BLaER1 (cell line): ENCODE measurements around the gene LSP1.

ENCODE experiments used
- H3K27ac ChIP-seq: shearing (Covaris generic); formaldehyde crosslinking; 2 replicates; pipeline ENCODE4 v1.8.1; 2022
- H3K27me3 ChIP-seq: shearing (Covaris generic); formaldehyde crosslinking; 2 replicates; pipeline ENCODE4 v1.8.1; 2022
- H3K36me3 ChIP-seq: shearing (Covaris generic); formaldehyde crosslinking; 2 replicates; pipeline ENCODE4 v1.8.1; 2022
- H3K4me1 ChIP-seq: shearing (Covaris generic); formaldehyde crosslinking; 2 replicates; pipeline ENCODE4 v1.8.1; 2022
- H3K4me2 ChIP-seq: shearing (Covaris generic); formaldehyde crosslinking; 2 replicates; pipeline ENCODE4 v1.8.1; 2022
- H3K4me3 ChIP-seq: shearing (Covaris generic); formaldehyde crosslinking; 2 replicates; pipeline ENCODE4 v1.8.1; 2022
- H3K9ac ChIP-seq: shearing (Covaris generic); formaldehyde crosslinking; 2 replicates; pipeline ENCODE4 v1.8.1; 2022
- H3K9me3 ChIP-seq: shearing (Covaris generic); formaldehyde crosslinking; 2 replicates; pipeline ENCODE4 v1.8.1; 2022
- H4K20me1 ChIP-seq: shearing (Covaris generic); formaldehyde crosslinking; 2 replicates; pipeline ENCODE4 v1.8.1; 2022
- Cebpa-rat ChIP-seq: shearing (Covaris generic); IDR thresholded peaks from 2 replicates; pipeline ENCODE4 v1.8.1; 2022

The LSP1 gene

DNA sequence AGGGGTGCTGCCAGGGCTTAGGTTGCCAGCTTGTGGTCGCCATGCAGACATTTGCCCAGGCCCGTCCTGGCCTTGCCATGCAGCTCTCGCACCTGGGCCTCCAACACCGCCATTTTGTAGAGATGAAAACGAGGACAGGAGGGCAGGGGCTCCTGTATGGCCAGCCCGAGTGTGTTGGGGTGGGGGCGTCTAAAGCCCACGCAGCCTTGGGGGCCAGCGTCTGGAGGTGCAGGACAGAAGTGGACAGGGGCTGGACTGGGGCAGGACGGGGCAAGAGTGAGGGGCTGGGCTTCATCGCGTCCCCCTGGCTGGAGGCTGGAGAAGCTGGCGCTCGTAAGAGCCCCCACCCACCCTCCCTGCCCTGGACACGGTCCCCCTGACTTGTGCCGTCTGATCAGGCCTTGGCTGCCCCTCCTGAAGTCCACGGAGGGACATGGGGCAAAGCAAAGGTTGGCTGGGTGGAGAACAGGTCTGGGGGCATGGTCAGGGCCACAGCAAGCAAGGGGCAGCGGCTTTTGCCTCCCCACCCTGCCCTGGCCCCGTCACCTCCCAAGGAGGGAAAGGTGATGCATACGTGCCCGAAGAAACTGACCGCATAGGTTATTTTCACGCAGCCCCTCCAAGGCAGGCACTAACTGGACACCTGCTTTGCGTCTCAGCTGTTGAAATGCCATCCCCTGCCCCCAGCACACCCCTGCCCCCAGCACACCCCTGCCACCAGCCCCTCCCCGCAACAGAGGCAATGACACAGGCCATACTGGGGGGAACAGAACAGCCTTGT, 67.4 kb downstream of the LSP1 start:
- no peak for TF ChIP-seq Cebpa-rat
- H3K27me3 ChIP-seq = no peaks in the 10 kb centered on the region
- no peaks in the 10 kb centered on the region for H4K20me1 ChIP-seq
- no peak overlapping the region for H3K9ac ChIP-seq
- H3K36me3 ChIP-seq = no peaks in the 10 kb centered on the region
- H3K4me2 ChIP-seq = peak overlapping the region; percentile 80
- no peaks in the 10 kb centered on the region for H3K9me3 ChIP-seq
- H3K27ac ChIP-seq = 0 out of 2 replicates have a peak overlapping the region, but pooled peaks have one; percentile 13
- peaks cover 73% of the 10 kb centered on the region for H3K4me1 ChIP-seq
- no peak overlapping the region for H3K4me3 ChIP-seq

GRCh38 chr11:1920909-1921573, 68.2 kb downstream of the LSP1 start:
- no peaks in the 10 kb centered on the region for H4K20me1 ChIP-seq
- 0 out of 2 replicates have a peak overlapping the region, but pooled peaks have one; percentile 21 for H3K9ac ChIP-seq
- no peak for TF ChIP-seq Cebpa-rat
- no peaks in the 10 kb centered on the region for H3K36me3 ChIP-seq
- H3K9me3 ChIP-seq = no peaks in the 10 kb centered on the region
- H3K27ac ChIP-seq = peak overlapping the region; percentile 65
- no peaks in the 10 kb centered on the region for H3K27me3 ChIP-seq
- H3K4me2 ChIP-seq = peak overlapping the region; percentile 80
- no peak overlapping the region for H3K4me3 ChIP-seq
- H3K4me1 ChIP-seq = peaks cover 70% of the 10 kb centered on the region

DNA sequence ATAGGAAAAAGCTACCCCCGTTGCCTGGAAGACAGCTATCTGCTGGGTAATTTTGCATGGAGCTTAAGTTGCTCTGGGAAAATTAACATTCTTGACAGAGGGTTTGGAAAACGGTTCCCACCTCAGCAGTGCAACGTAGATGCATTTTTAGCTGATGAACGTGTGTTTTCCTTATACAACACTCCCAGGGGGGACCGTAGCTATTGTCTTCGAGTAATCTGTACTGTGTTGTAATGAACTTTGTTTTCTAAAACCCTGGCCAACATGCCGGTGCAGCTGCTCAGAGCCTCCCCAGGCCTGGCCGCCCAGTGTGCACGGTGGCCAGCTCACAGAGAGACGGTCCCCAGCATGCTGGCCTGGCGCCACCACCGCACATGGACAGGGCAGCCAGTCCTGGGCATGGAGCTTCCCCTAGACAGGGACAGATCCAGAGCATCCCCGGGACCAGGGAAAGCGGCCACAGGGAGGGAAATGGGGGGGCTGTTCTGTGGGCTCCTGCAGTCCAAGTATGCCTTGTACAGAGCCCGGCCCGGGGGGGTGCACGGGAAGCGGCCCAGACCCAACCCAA, 68.8 kb downstream of the LSP1 start:
- no peaks in the 10 kb centered on the region for H3K9me3 ChIP-seq
- H3K4me2 ChIP-seq = peak overlapping the region; percentile 80
- H3K9ac ChIP-seq = 0 out of 2 replicates have a peak overlapping the region, but pooled peaks have one; percentile 21
- no peaks in the 10 kb centered on the region for H3K36me3 ChIP-seq
- peaks cover 64% of the 10 kb centered on the region for H3K4me1 ChIP-seq
- H3K27me3 ChIP-seq = no peaks in the 10 kb centered on the region
- H3K27ac ChIP-seq = peak overlapping the region; percentile 65
- H4K20me1 ChIP-seq = no peaks in the 10 kb centered on the region
- no peak for TF ChIP-seq Cebpa-rat
- no peak overlapping the region for H3K4me3 ChIP-seq

- Histone ChIP-seq H3K27ac (peak overlapping the region; percentile 65), H4K20me1 (no peaks in the 10 kb centered on the region), H3K9ac (no peak overlapping the region), H3K4me2 (peak overlapping the region; percentile 80), H3K27me3 (no peaks in the 10 kb centered on the region), H3K9me3 (no peaks in the 10 kb centered on the region), H3K36me3 (no peaks in the 10 kb centered on the region), H3K4me3 (no peak overlapping the region), H3K4me1 (peaks cover 55% of the 10 kb centered on the region)
- TF ChIP-seq Cebpa-rat = no peak
Observed at GRCh38 chr11:1922481-1923081, 69.7 kb downstream of the LSP1 start.

DNA sequence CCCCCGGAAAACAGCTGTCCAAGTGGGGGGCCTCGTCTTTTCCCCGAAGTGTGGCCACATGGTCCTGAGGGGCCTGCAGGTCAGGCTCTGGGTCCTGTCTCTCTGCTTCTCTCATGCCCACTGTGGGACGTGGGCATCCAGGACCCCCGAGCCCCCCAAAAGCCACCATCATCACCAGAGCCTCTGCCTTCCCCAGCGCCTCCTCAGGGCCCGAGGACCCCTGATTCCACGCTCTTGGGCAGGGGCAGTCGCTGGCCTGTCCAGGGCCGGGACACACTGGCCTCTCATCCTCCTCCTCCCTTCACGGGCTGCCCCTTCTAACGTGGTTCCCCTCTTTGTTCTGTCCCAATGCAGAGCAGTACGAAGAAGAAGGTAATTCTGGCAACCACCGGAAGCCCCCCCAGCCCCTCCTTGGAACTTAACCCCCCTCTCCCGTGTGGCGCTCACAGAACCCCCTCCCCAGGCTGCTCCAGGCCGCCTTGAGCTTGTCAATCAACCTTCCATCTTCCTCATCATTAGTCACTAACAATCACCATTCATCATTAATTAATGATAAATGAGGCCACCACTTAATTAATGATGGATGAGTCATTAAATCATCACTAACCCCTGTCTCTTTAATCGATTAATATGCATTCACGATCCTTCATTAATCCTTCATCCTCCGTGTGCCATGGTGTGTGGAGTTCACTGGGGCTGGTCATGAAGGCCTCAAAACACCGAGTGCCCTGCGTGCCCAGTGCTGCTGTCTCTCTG, 70.5 kb downstream of the LSP1 start:
- Histone ChIP-seq H3K9me3 (no peaks in the 10 kb centered on the region), H3K4me1 (peaks cover 47% of the 10 kb centered on the region), H3K27me3 (no peaks in the 10 kb centered on the region), H3K4me2 (peak overlapping the region; percentile 80), H3K9ac (no peak overlapping the region), H3K36me3 (no peaks in the 10 kb centered on the region), H3K4me3 (no peak overlapping the region), H4K20me1 (no peaks in the 10 kb centered on the region), H3K27ac (peak overlapping the region; percentile 64)
- TF ChIP-seq Cebpa-rat = no peak

DNA sequence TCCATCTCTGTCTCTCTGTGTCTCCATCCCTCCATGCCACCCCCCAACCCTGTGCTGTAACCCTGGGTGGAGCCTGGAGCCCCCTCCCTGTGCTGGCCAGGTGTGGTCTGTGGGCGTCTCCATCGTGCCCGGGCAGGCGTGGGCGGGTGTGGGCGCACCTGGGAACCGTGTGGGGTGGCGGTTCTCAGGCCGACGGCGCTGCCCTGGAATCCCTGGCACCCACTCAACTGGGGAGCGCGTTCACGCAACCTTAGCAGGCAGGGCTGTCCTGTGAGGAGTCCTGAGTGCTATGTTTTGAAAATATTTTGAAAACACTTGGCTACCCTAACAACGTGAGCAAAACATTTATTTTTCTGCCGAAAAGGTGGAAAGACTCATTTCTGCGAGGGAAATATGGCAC, 71.3 kb downstream of the LSP1 start:
- Histone ChIP-seq H3K4me1 (peaks cover 40% of the 10 kb centered on the region), H3K9ac (no peak overlapping the region), H3K27me3 (no peaks in the 10 kb centered on the region), H3K9me3 (no peaks in the 10 kb centered on the region), H3K27ac (no peak overlapping the region), H3K36me3 (no peaks in the 10 kb centered on the region), H3K4me2 (no peak overlapping the region), H4K20me1 (no peaks in the 10 kb centered on the region), H3K4me3 (no peak overlapping the region)
- TF ChIP-seq Cebpa-rat = no peak

- Histone ChIP-seq H3K9ac (no peak overlapping the region), H3K4me2 (no peak overlapping the region), H3K27me3 (no peaks in the 10 kb centered on the region), H3K4me3 (no peak overlapping the region), H3K9me3 (no peaks in the 10 kb centered on the region), H3K4me1 (peaks cover 37% of the 10 kb centered on the region), H3K36me3 (no peaks in the 10 kb centered on the region), H3K27ac (no peak overlapping the region), H4K20me1 (no peaks in the 10 kb centered on the region)
- TF ChIP-seq Cebpa-rat = no peak
Observed at GRCh38 chr11:1924646-1925372, 71.9 kb downstream of the LSP1 start.

GRCh38 chr11:1925373-1926155, 72.7 kb downstream of the LSP1 start:
- Histone ChIP-seq H3K4me3 (no peak overlapping the region), H3K27ac (no peak overlapping the region), H3K4me2 (no peak overlapping the region), H3K27me3 (no peaks in the 10 kb centered on the region), H3K4me1 (peaks cover 38% of the 10 kb centered on the region), H3K9me3 (no peaks in the 10 kb centered on the region), H4K20me1 (no peaks in the 10 kb centered on the region), H3K36me3 (no peaks in the 10 kb centered on the region), H3K9ac (no peak overlapping the region)
- TF ChIP-seq Cebpa-rat = no peak
